Panc1 (cell line): ENCODE measurements around the gene KRTAP10-9. TPM values are rescaled to one million over a fixed set of nuclear protein-coding genes. Genes with fewer than 3 reads are reported as not detected.
"Not testable (repeated sequence)": the region's sequence is repeated elsewhere in the genome, so short reads cannot be mapped to it uniquely, and the experiment has no call there.

Experiments used
- ATAC-seq: fragments of 200-7000 bp; cut with Tn5 transposase; 2 replicates; pipeline ENCODE4 v1.9.1; 2020; ENCODE audit warnings: mild to moderate bottlenecking, moderate library complexity
- BruUV-seq: library from RNA; stranded (reverse); fragments of 400-500 nt; replicated peaks from 2 replicates; lab custom pipeline; 2021; lab: Mats Ljungman, UMichigan
- CTCF ChIA-PET: fragments of 300-600 bp; sonication (Branson Sonifier 250); formaldehyde crosslinking; loops from one replicate; lab custom pipeline; 2022; ENCODE audit warnings: antibody characterized with exemption; lab: Charles Lee
- POLR2A ChIA-PET: fragments of 300-600 bp; sonication (Branson Sonifier 250); formaldehyde crosslinking; loops from one replicate; lab custom pipeline; 2022; ENCODE audit warnings: antibody characterized with exemption; lab: Charles Lee
- DNase-seq: peaks from one replicate; pipeline ENCODE4 v3.0.0-alpha.2; 2010; ENCODE audit warnings: low read depth, low spot score
- H3K27ac ChIP-seq: 2 replicates; pipeline ENCODE4 v1.5.1; 2011; ENCODE audit warnings: mild to moderate bottlenecking, low read length, inconsistent platforms
- H3K27me3 ChIP-seq: fragments of 200-500 bp; sonication (Bioruptor generic); 2 replicates; pipeline ENCODE4 v1.6.0; 2014; ENCODE audit warnings: low read length, inconsistent platforms; ENCODE audit not compliant: control insufficient read depth, insufficient read depth
- H3K36me3 ChIP-seq: fragments of 200-500 bp; sonication (Bioruptor generic); 2 replicates; pipeline ENCODE4 v1.5.1; 2014; ENCODE audit warnings: inconsistent platforms, mild to moderate bottlenecking, low read length, moderate library complexity; ENCODE audit not compliant: control insufficient read depth, insufficient read depth
- H3K4me1 ChIP-seq: 2 replicates; pipeline ENCODE4 v1.5.1; 2011; ENCODE audit warnings: inconsistent platforms, mild to moderate bottlenecking, low read length, moderate library complexity; ENCODE audit not compliant: control insufficient read depth, insufficient read depth
- H3K4me3 ChIP-seq, 2 experiments: 2 replicates each; pipeline ENCODE4 v1.5.1; 2011 to 2012; ENCODE audit warnings: low read depth in 2 of 2, low read length in 2 of 2, mild to moderate bottlenecking in 2 of 2, inconsistent platforms in 1 of 2, moderate library complexity in 1 of 2
- H3K9me3 ChIP-seq: fragments of 200-500 bp; sonication (Bioruptor generic); 2 replicates; pipeline ENCODE4 v1.5.1; 2014; ENCODE audit warnings: low read depth, mild to moderate bottlenecking, inconsistent platforms, low read length, moderate library complexity; ENCODE audit not compliant: control insufficient read depth, insufficient read depth
- CTCF ChIP-seq: fragments of 450-650 bp; IDR thresholded peaks from 2 replicates; pipeline ENCODE4 v1.5.1; 2017; ENCODE audit warnings: mild to moderate bottlenecking
- POLR2AphosphoS5 ChIP-seq: IDR thresholded peaks from 2 replicates; pipeline ENCODE4 v1.6.1; 2012; ENCODE audit warnings: mild to moderate bottlenecking, low read depth, low read length, moderate library complexity
- REST ChIP-seq, 2 experiments: IDR thresholded peaks; 2 replicates each; pipeline ENCODE4 v1.6.1; 2011 to 2012; ENCODE audit warnings: low read depth in 2 of 2, control low read depth in 1 of 2, low read length in 1 of 2, mild to moderate bottlenecking in 1 of 2, moderate library complexity in 1 of 2; ENCODE audit not compliant: insufficient read depth in 1 of 2
- SIN3A ChIP-seq: IDR thresholded peaks from 2 replicates; pipeline ENCODE4 v1.6.1; 2012; ENCODE audit warnings: low read depth, mild to moderate bottlenecking, low read length, moderate library complexity, borderline replicate concordance; ENCODE audit not compliant: insufficient read depth
- TCF7L2 ChIP-seq: IDR thresholded peaks from 2 replicates; pipeline ENCODE4 v1.6.1; 2011; ENCODE audit warnings: mild to moderate bottlenecking, low read depth, low read length, inconsistent platforms
- in situ Hi-C: cut with HindIII; loops from 2 replicates; pipeline ENCODE4 v1.10.0; 2016; ENCODE audit warnings: low sequenced_read_pairs, low pct_unique_long_range_greater_than_20kb
- intact Hi-C: fragments of 100-400 bp; cut with micrococcal nuclease; formaldehyde crosslinking; loops from one replicate; pipeline ENCODE4 v1.10.0; 2022; ENCODE audit not compliant: unreplicated experiment
- total RNA-seq: library from RNA; stranded (reverse); gene quantifications from one replicate; pipeline ENCODE4 v1.2.1, GENCODE V29; 2021; ENCODE audit not compliant: unreplicated experiment

KRTAP10-9 gene
- total RNA-seq, 1 experiment from 2014 or later = not detected

GRCh38 chr21:44580231-44580821 lies 46.6 kb upstream of the KRTAP10-9 start, which contains the start of gene KRTAP10-5:
TSS of gene KRTAP10-5 (minus strand) at chr21:44580604. CDS start at chr21:44580578, 26 bp downstream.
- POLR2A ChIA-PET, H3K36me3 ChIP-seq, in situ Hi-C loops, H3K27me3 ChIP-seq, H3K27ac ChIP-seq, H3K4me1 ChIP-seq, H3K9me3 ChIP-seq, BruUV-seq, DNase-seq, intact Hi-C loops: not testable (repeated sequence)
- TF ChIP-seq CTCF = 0 out of 2 replicates have a peak, but pooled peaks have one; percentile 14
- CTCF ChIA-PET = interaction anchor here (0.7 kb wide), 2 partner anchors 31 to 91 kb away, joined by 3 to 4 read pairs; no protein-coding TSS in a partner anchor
- H3K4me3 ChIP-seq = peak within 1 kb of the TSS in 1 of 2 experiments; percentile 24; a peak in 1 of 4 replicates
- ATAC-seq = peak; percentile 74

GRCh38 chr21:44581158-44581557 lies 45.7 kb upstream of the KRTAP10-9 start:
- Histone ChIP-seq H3K4me3 (no peak overlapping the region), H3K27me3 (peaks cover 4% of the 10 kb centered on the region), H3K4me1 (peaks cover 4% of the 10 kb centered on the region; the same call in 1 of the 2 replicates), H3K36me3 (no peaks in the 10 kb centered on the region), H3K27ac (no peak overlapping the region), H3K9me3 (0 out of 2 replicates have a peak, but pooled peaks cover 7% of the 10 kb centered on the region)
- no peak for ATAC-seq
- DNase-seq = no peak
- ChIA-PET POLR2A (no interaction called here), CTCF (no interaction called here)
- TF ChIP-seq REST (IDR thresholded peaks at IDR 0.05; ENCODE audit: insufficient read depth in 1 of 2, low read depth in 2 of 2, low read length in 1 of 2) = no peak
- no peak for TF ChIP-seq CTCF
- no peak for TF ChIP-seq SIN3A
- TF ChIP-seq POLR2AphosphoS5 = no peak
- TF ChIP-seq TCF7L2 = no peak
- intact Hi-C loops = no loop called here
- in situ Hi-C loops = no loop called here
- BruUV-seq = no TSS peak
